ENCODE measurements around the gene RBM27. TPM values are rescaled to one million over a fixed set of nuclear protein-coding genes. Genes with fewer than 3 reads are reported as not detected.
"Not testable (repeated sequence)": the region's sequence is repeated elsewhere in the genome, so short reads cannot be mapped to it uniquely, and the experiment has no call there.

Gene RBM27
- total RNA-seq, 1 donor from 2014 or later, result 17.7 TPM

DNA sequence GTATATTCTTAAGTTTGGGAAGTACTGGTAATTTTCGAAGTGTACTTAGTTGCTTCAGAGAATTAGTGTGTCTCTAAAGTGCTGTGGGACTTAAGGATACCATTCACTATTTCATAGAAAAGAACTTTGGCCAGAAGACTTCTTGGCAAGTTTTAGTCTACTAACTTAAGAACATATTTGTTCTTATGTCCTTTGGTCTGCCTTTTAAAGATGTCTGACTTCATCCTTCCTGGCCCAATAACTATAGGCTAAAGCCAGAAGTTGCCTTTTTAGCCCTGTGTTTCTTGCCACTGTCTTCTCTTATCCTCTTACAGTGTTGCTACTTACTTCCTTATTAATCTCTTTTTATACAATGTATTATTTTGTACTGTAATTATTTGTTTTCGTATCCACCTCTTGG is 6.3 kb downstream of the RBM27 start:
- no peaks in the 10 kb centered on the region for H3K9me3 ChIP-seq
- H3K36me3 ChIP-seq, result no peaks in the 10 kb centered on the region
- no peaks in the 10 kb centered on the region for H3K27me3 ChIP-seq
- TF ChIP-seq, protein P1, sequence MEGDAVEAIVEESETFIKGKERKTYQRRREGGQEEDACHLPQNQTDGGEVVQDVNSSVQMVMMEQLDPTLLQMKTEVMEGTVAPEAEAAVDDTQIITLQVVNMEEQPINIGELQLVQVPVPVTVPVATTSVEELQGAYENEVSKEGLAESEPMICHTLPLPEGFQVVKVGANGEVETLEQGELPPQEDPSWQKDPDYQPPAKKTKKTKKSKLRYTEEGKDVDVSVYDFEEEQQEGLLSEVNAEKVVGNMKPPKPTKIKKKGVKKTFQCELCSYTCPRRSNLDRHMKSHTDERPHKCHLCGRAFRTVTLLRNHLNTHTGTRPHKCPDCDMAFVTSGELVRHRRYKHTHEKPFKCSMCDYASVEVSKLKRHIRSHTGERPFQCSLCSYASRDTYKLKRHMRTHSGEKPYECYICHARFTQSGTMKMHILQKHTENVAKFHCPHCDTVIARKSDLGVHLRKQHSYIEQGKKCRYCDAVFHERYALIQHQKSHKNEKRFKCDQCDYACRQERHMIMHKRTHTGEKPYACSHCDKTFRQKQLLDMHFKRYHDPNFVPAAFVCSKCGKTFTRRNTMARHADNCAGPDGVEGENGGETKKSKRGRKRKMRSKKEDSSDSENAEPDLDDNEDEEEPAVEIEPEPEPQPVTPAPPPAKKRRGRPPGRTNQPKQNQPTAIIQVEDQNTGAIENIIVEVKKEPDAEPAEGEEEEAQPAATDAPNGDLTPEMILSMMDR (IDR thresholded peaks at IDR 0.05), result no peak
- ATAC-seq (no peak), DNase-seq (no peak)
- no peak overlapping the region for H3K4me3 ChIP-seq
- no peak overlapping the region for H3K27ac ChIP-seq
- peaks cover 31% of the 10 kb centered on the region for H3K4me1 ChIP-seq
- intact Hi-C loops (cut with DNase I), result no loop called here

DNA sequence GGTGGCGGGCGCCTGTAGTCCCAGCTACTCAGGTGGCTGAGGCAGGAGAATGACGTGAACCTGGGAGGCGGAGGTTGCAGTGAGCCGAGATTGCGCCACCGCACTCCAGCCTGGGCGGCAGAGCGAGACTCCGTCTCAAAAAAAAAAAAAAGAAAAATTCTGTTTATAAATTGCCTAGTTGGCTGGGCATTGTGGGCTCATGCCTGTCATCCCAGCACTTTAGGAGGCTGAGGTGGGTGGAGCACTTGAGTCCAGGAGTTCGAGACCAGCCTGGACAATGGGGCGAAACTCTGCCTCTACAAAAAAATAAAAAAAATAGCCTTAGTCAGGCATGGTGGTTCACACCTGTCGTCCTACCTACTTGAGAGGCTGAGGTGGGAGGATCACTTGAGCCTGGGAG is 7.4 kb downstream of the RBM27 start:
- H3K4me3 ChIP-seq; ATAC-seq; H3K9me3 ChIP-seq; H3K27me3 ChIP-seq; intact Hi-C loops (cut with DNase I); DNase-seq; H3K27ac ChIP-seq; H3K36me3 ChIP-seq: not testable (repeated sequence)
- H3K4me1 ChIP-seq, result peaks cover 20% of the 10 kb centered on the region

DNA sequence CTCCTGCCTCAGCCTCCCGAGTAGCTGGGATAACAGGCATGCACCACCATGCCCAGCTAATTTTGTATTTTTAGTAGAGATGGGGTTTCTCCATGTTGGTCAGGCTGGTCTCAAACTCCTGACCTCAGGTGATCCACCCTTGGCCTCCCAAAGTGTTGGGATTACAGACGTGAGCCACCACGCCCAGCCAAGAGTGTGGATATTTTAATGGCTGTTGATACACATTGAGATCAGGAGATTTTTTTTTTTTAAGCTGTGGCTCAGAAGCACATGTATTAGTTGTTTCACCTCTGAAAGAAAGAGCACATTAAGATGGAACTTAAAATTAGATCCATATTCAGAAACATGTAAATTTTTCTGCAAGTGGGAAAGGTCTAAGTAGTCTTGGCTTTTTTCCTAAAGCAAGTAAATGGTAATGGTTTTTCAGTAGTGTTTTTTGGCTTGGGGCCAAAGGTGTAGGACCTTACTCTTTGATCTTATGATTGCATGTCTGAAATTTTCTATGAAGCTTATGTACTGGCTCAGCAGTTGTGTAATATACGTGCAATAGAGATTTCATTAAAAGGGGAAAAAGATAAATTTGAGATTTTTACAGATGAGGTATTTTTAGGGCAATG is 9.9 kb downstream of the RBM27 start:
- ATAC-seq (no peak), DNase-seq (no peak)
- TF ChIP-seq, protein P1 (IDR thresholded peaks at IDR 0.05), result no peak
- H3K9me3 ChIP-seq, result no peaks in the 10 kb centered on the region
- H3K36me3 ChIP-seq, result no peaks in the 10 kb centered on the region
- H3K4me3 ChIP-seq, result no peak overlapping the region
- intact Hi-C loops (cut with DNase I), result no loop called here
- H3K27ac ChIP-seq, result no peak overlapping the region
- no peaks in the 10 kb centered on the region for H3K27me3 ChIP-seq
- peaks cover 12% of the 10 kb centered on the region for H3K4me1 ChIP-seq

DNA sequence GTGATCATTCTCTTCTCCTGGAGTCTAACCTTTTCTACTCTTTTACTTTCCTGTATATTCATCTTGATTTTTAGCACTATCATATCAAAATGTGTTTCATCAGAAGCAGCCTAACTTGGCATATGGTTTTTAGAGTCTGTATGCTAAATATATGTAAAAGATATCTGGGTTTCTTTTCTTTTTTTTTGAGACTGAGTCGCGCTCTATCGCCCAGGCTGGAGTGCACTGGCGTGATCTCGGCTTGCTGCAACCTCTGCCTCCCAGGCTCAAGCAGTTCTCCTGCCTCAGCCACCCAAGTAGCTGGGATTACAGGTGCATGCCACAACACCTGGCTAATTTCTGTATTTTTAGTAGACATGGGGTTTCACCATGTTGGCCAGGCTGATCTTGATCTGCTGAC is 11.5 kb downstream of the RBM27 start:
- H3K4me1 ChIP-seq, result peaks cover 12% of the 10 kb centered on the region
- H3K9me3 ChIP-seq; DNase-seq; ATAC-seq; H3K27ac ChIP-seq; H3K27me3 ChIP-seq; H3K36me3 ChIP-seq; intact Hi-C loops (cut with DNase I); H3K4me3 ChIP-seq: not testable (repeated sequence)

DNA sequence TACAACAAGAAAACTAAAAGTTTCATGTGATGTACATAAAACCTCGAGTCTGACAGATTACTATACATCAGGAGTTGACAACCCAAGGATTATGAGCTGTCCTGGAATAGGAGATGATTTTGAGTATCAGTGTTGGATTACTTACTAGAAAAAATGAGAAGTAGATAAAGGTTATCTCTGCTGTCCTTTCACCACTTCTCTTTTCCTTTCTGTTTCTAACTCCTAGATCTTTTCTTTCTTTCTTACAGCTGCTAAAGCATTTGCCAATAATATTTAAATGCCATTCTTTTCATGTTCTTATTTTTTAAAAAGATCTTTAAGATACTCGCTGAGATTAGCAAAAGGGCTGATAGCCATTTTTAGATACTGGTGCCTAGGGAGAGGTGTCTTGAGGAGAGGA is 14.8 kb downstream of the RBM27 start:
- TF ChIP-seq, protein P1 (IDR thresholded peaks at IDR 0.05), result no peak
- Histone ChIP-seq H3K4me3 (no peak overlapping the region), H3K9me3 (no peaks in the 10 kb centered on the region), H3K4me1 (peaks cover 12% of the 10 kb centered on the region), H3K27ac (no peak overlapping the region), H3K27me3 (no peaks in the 10 kb centered on the region), H3K36me3 (peaks cover 19% of the 10 kb centered on the region)
- DNase-seq (no peak), ATAC-seq (no peak)
- intact Hi-C loops (cut with DNase I), result no loop called here

DNA sequence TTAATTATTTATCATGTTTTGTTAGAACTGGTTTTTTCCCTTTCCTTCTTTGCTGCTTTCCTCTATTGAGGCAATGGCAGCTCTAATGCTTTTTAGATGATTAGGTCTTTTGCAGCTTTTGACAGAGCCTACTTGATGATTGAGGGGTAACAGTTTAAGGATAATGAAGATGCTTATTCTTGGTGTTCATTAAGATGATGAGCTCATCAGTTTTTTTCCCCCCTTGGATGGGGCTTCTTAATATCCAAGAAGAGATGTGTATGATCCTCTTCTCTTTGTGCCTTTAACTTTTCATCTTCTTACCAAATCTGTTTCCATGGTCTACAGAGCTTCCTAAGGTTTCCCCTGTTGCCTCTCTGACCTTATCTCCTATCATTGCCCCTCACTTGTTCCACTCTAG is 15.8 kb downstream of the RBM27 start:
- TF ChIP-seq, protein P1 (IDR thresholded peaks at IDR 0.05), result no peak
- no peaks in the 10 kb centered on the region for H3K27me3 ChIP-seq
- intact Hi-C loops (cut with DNase I), result no loop called here
- peaks cover 24% of the 10 kb centered on the region for H3K36me3 ChIP-seq
- no peak for DNase-seq
- H3K4me3 ChIP-seq, result no peak overlapping the region
- H3K27ac ChIP-seq, result no peak overlapping the region
- no peaks in the 10 kb centered on the region for H3K9me3 ChIP-seq
- peaks cover 2% of the 10 kb centered on the region for H3K4me1 ChIP-seq
- no peak for ATAC-seq

DNA sequence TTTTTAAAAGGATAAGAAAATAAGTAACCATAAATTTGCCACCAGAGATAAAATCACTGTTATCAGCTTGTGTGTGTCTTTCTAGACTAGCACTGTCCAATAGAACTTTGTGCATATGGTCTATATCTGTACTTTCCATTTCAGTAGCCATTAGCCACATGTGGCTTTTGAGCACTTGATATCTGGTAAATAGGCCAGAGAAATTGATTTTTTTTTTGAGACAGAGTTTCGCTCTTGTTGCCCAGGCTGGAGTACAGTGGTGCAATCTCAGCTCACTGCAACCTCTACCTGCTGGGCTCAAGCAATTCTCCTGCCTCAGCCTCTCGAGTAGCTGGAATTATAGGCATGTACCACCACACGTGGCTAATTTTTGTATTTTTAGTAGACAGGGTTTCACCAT is 17.8 kb downstream of the RBM27 start:
- Histone ChIP-seq H3K27ac (no peak overlapping the region), H3K9me3 (no peaks in the 10 kb centered on the region), H3K36me3 (peaks cover 35% of the 10 kb centered on the region), H3K27me3 (no peaks in the 10 kb centered on the region), H3K4me3 (no peak overlapping the region), H3K4me1 (no peaks in the 10 kb centered on the region)
- intact Hi-C loops (cut with DNase I), result no loop called here
- DNase-seq, result no peak
- no peak for ATAC-seq
- TF ChIP-seq, protein P1 (IDR thresholded peaks at IDR 0.05), result no peak

Data from upper lobe of right lung (tissue), 1 donor.